HCT116 (cell line): ENCODE measurements around the gene COBL.

Experiments used
- EGR1 ChIP-seq: IDR thresholded peaks from 2 replicates; pipeline ENCODE4 v1.6.1; 2012; ENCODE audit warnings: low read depth
- ELF1 ChIP-seq: IDR thresholded peaks from 2 replicates; pipeline ENCODE4 v1.6.1; 2012; ENCODE audit warnings: low read depth, borderline replicate concordance
- EZH2 ChIP-seq: fragments of 200-600 bp; sonication (generic); IDR thresholded peaks from 2 replicates; pipeline ENCODE4 v1.6.1; 2017; ENCODE audit warnings: antibody characterized with exemption, mixed run types
- EZH2phosphoT487 ChIP-seq: fragments of 200-600 bp; IDR thresholded peaks from 2 replicates; pipeline ENCODE4 v1.6.1; 2018; ENCODE audit warnings: antibody characterized with exemption, borderline replicate concordance
- FOSL1 ChIP-seq: IDR thresholded peaks from 2 replicates; pipeline ENCODE4 v1.6.1; 2012; ENCODE audit warnings: low read depth
- POLR2A ChIP-seq: IDR thresholded peaks from 2 replicates; pipeline ENCODE4 v1.7.0; 2011; ENCODE audit warnings: borderline replicate concordance; ENCODE audit not compliant: insufficient read depth, insufficient read length; ENCODE audit errors: extremely low read depth
- RAD21 ChIP-seq: IDR thresholded peaks from 2 replicates; pipeline ENCODE4 v1.6.1; 2012; ENCODE audit warnings: low read depth, mild to moderate bottlenecking
- TCF7L2 ChIP-seq: IDR thresholded peaks from 2 replicates; pipeline ENCODE4 v1.7.0; 2011; ENCODE audit warnings: borderline replicate concordance, inconsistent platforms; ENCODE audit not compliant: insufficient read depth, insufficient read length; ENCODE audit errors: extremely low read depth
- ZFX ChIP-seq: fragments of 450-650 bp; IDR thresholded peaks from 2 replicates; pipeline ENCODE4 v1.6.1; 2017
- TF ChIP-seq, protein P1 (sequence below), 3 experiments: fragments of 200-600 bp in 1 of 3; sonication (generic) in 1 of 3; IDR thresholded peaks in 2 of 3; conservative IDR thresholded peaks in 1 of 3; 2 replicates each; pipeline ENCODE4 v1.5.1; 2012 to 2017; ENCODE audit warnings: low read depth in 2 of 3, low read length in 2 of 3, antibody characterized with exemption in 1 of 3, borderline replicate concordance in 1 of 3, control low read depth in 1 of 3, mild to moderate bottlenecking in 1 of 3, mixed read lengths in 1 of 3, mixed run types in 1 of 3, moderate library complexity in 1 of 3; ENCODE audit not compliant: insufficient read depth in 1 of 3
- TF ChIP-seq, protein P2 (sequence below): IDR thresholded peaks from 2 replicates; pipeline ENCODE4 v1.6.1; 2012; ENCODE audit warnings: low read depth
- TF ChIP-seq, protein P3 (sequence below): IDR thresholded peaks from 2 replicates; pipeline ENCODE4 v1.6.1; 2012
- TF ChIP-seq, protein P4 (sequence below): IDR thresholded peaks from 2 replicates; pipeline ENCODE4 v1.6.1; 2012

DNA sequence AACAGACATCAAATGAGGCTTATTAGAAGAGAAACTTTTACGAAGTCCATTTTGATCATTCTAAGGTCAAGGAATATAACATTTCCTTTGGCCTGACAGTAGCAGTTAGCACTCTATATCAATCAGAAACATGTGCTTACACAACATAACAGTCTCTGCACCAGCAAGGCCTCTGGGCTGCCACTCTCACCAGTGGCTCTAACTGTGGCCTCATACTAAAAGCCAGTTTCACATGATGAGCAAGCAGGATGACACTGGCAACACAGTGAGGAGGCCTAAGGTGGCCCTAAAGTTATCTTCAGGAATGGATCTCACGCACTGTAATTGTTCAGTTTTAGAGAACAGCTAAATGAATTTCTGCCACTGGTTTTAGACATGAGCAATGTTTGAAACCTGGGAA, 126.8 kb downstream of the COBL start:
- no peak for TF ChIP-seq EZH2phosphoT487
- TF ChIP-seq, protein P1, sequence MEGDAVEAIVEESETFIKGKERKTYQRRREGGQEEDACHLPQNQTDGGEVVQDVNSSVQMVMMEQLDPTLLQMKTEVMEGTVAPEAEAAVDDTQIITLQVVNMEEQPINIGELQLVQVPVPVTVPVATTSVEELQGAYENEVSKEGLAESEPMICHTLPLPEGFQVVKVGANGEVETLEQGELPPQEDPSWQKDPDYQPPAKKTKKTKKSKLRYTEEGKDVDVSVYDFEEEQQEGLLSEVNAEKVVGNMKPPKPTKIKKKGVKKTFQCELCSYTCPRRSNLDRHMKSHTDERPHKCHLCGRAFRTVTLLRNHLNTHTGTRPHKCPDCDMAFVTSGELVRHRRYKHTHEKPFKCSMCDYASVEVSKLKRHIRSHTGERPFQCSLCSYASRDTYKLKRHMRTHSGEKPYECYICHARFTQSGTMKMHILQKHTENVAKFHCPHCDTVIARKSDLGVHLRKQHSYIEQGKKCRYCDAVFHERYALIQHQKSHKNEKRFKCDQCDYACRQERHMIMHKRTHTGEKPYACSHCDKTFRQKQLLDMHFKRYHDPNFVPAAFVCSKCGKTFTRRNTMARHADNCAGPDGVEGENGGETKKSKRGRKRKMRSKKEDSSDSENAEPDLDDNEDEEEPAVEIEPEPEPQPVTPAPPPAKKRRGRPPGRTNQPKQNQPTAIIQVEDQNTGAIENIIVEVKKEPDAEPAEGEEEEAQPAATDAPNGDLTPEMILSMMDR (IDR thresholded peaks at IDR 0.05 in 2 of 3, conservative IDR thresholded peaks at IDR 0.05 in 1 of 3; ENCODE audit: borderline replicate concordance in 1 of 3, insufficient read depth in 1 of 3, low read depth in 2 of 3, low read length in 2 of 3), result no peak
- TF ChIP-seq POLR2A, result no peak
- no peak for TF ChIP-seq EGR1
- no peak for TF ChIP-seq FOSL1
- TF ChIP-seq, protein P2, sequence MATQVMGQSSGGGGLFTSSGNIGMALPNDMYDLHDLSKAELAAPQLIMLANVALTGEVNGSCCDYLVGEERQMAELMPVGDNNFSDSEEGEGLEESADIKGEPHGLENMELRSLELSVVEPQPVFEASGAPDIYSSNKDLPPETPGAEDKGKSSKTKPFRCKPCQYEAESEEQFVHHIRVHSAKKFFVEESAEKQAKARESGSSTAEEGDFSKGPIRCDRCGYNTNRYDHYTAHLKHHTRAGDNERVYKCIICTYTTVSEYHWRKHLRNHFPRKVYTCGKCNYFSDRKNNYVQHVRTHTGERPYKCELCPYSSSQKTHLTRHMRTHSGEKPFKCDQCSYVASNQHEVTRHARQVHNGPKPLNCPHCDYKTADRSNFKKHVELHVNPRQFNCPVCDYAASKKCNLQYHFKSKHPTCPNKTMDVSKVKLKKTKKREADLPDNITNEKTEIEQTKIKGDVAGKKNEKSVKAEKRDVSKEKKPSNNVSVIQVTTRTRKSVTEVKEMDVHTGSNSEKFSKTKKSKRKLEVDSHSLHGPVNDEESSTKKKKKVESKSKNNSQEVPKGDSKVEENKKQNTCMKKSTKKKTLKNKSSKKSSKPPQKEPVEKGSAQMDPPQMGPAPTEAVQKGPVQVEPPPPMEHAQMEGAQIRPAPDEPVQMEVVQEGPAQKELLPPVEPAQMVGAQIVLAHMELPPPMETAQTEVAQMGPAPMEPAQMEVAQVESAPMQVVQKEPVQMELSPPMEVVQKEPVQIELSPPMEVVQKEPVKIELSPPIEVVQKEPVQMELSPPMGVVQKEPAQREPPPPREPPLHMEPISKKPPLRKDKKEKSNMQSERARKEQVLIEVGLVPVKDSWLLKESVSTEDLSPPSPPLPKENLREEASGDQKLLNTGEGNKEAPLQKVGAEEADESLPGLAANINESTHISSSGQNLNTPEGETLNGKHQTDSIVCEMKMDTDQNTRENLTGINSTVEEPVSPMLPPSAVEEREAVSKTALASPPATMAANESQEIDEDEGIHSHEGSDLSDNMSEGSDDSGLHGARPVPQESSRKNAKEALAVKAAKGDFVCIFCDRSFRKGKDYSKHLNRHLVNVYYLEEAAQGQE, result no peak
- TF ChIP-seq, protein P3, sequence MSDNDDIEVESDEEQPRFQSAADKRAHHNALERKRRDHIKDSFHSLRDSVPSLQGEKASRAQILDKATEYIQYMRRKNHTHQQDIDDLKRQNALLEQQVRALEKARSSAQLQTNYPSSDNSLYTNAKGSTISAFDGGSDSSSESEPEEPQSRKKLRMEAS, result no peak
- TF ChIP-seq RAD21, result no peak
- TF ChIP-seq ZFX, result no peak
- TF ChIP-seq, protein P4, sequence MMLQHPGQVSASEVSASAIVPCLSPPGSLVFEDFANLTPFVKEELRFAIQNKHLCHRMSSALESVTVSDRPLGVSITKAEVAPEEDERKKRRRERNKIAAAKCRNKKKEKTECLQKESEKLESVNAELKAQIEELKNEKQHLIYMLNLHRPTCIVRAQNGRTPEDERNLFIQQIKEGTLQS, result no peak
- TF ChIP-seq TCF7L2, result no peak
- TF ChIP-seq EZH2, result no peak
- no peak for TF ChIP-seq ELF1
